Mucosa of stomach (tissue), 1 donor: Measurements from ENCODE around the gene CIDEC.
A peak's percentile ranks its signal among the peaks of the same experiment; 100 is the strongest.
"Not testable (repeated sequence)": the region's sequence is repeated elsewhere in the genome, so short reads cannot be mapped to it uniquely, and the experiment has no call there.

Experiments used
- H3K27me3 ChIP-seq: one replicate; pipeline ENCODE4 v1.7.0; 2013; ENCODE audit warnings: mild to moderate bottlenecking, low read length; ENCODE audit not compliant: control insufficient read depth, insufficient read depth
- H3K36me3 ChIP-seq: one replicate; pipeline ENCODE4 v1.7.0; 2013; ENCODE audit warnings: low read length; ENCODE audit not compliant: control insufficient read depth, insufficient read depth
- H3K4me1 ChIP-seq: one replicate; pipeline ENCODE4 v1.7.0; 2013; ENCODE audit warnings: mild to moderate bottlenecking, low read length; ENCODE audit not compliant: control insufficient read depth, insufficient read depth
- H3K4me3 ChIP-seq: one replicate; pipeline ENCODE4 v1.7.0; 2013; ENCODE audit warnings: low read length
- H3K9ac ChIP-seq: one replicate; pipeline ENCODE4 v1.7.0; 2013; ENCODE audit warnings: mild to moderate bottlenecking, low read length, moderate library complexity
- H3K9me3 ChIP-seq: one replicate; pipeline ENCODE4 v1.7.0; 2013; ENCODE audit warnings: mild to moderate bottlenecking, low read length, moderate library complexity; ENCODE audit not compliant: control insufficient read depth
- donor health status: Pancreatic carcinoma.

CIDEC gene

DNA sequence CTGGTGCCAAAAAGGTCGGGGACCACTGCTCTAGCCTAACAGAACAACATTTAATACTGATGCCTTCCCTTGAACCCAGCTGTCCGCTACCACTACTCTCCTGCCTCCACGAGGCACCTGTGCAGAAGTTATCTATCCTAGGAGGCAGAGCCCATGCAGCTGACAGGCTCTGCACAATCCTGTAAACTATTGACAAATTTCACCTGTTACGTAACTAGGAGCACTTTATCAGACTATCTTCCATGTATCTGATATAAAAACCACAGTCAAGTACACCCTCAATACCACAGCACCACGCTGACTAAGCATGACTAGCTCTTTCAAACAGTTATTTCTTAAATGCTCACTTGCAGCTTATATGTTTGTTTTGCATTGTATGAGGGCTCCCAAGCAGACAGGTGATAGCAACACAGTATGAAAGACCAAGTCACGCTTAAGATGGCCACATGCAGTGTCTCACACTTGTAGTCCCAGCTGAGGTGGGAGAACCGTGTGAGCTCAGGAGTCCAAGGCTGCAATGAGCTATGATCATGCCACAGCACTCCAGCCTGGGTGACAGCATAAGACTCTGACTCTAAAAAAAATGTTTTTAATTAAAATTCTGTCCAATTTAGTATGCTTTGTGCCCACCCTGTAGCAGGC, 32.4 kb upstream of the CIDEC start:
- no peak overlapping the region for H3K4me3 ChIP-seq
- H3K9me3 ChIP-seq = no peaks in the 10 kb centered on the region
- no peaks in the 10 kb centered on the region for H3K27me3 ChIP-seq
- H3K4me1 ChIP-seq = peaks cover 39% of the 10 kb centered on the region
- H3K9ac ChIP-seq = no peak overlapping the region
- H3K36me3 ChIP-seq = peaks cover 17% of the 10 kb centered on the region

DNA sequence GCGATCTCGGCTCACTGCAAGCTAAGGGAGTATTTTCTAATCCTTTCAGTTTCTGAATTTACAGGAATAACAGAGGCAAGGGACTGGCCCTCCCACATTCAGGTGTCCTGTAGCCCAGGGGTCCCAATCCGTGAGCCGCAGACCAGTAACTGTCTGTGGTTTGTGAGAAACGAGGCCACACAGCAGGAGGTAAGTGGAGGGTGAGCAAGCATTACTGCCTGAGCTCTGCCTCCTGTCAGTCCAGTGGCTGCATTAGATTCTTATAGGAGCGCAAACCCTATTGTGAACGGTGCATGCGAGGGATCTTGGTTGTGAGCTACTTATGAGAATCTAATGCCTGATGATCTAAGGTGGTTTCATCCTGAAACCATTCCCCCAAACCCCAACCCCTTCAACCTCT, 31.8 kb upstream of the CIDEC start:
- Histone ChIP-seq H3K36me3 (peaks cover 17% of the 10 kb centered on the region), H3K27me3 (no peaks in the 10 kb centered on the region), H3K9ac (no peak overlapping the region), H3K9me3 (no peaks in the 10 kb centered on the region), H3K4me3 (no peak overlapping the region), H3K4me1 (peaks cover 35% of the 10 kb centered on the region)

- H3K4me1 ChIP-seq = peaks cover 12% of the 10 kb centered on the region
- H3K9ac ChIP-seq = no peak overlapping the region
- H3K4me3 ChIP-seq = no peak overlapping the region
- H3K9me3 ChIP-seq = no peaks in the 10 kb centered on the region
- peaks cover 17% of the 10 kb centered on the region for H3K36me3 ChIP-seq
- H3K27me3 ChIP-seq = no peaks in the 10 kb centered on the region
Measured at GRCh38 chr3:9909221-9910013, 29.4 kb upstream of the CIDEC start.

DNA sequence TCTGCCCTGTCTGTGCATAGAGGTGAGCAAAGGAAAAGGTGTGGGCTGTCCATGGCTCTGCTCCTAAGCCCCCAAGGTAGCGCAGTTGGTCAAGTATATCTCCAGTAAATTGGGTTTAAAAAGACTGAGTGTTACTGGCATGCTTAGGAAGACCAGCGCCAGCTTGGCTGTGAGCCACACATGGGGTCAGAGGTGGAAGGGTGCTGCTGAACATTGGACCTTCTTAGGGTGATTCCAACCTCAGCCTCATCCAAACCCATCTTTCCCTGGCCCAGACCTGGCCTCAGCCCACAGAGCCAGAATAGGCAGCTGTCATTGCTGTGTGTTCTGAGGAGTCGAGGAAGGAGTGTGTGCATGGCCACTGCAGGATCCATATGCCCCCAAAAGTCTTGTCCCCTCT, 28.2 kb upstream of the CIDEC start:
- no peaks in the 10 kb centered on the region for H3K27me3 ChIP-seq
- no peaks in the 10 kb centered on the region for H3K9me3 ChIP-seq
- H3K4me3 ChIP-seq = no peak overlapping the region
- H3K36me3 ChIP-seq = peaks cover 17% of the 10 kb centered on the region
- peaks cover 13% of the 10 kb centered on the region for H3K4me1 ChIP-seq
- no peak overlapping the region for H3K9ac ChIP-seq

DNA sequence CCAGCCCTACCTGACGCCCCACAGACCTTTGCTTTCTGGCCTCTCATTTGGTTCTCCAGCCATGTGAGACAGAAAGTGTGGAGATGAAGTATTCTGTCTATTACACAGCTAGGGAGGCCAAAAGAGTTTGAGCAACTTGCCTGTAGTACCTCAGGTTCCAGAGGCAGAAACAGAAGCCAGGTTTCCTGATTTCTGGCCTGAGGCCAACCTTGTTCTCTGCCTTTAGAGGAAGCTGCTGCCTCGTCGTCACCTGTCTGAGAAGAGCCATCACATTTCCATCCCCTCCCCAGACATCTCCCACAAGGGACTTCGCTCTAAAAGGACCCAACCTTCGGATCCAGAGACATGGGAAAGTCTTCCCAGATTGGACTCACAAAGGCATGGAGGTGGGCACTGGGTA, 26.4 kb upstream of the CIDEC start:
- no peaks in the 10 kb centered on the region for H3K27me3 ChIP-seq
- H3K4me3 ChIP-seq = no peak overlapping the region
- no peak overlapping the region for H3K9ac ChIP-seq
- no peaks in the 10 kb centered on the region for H3K9me3 ChIP-seq
- H3K36me3 ChIP-seq = peaks cover 16% of the 10 kb centered on the region
- peaks cover 17% of the 10 kb centered on the region for H3K4me1 ChIP-seq

DNA sequence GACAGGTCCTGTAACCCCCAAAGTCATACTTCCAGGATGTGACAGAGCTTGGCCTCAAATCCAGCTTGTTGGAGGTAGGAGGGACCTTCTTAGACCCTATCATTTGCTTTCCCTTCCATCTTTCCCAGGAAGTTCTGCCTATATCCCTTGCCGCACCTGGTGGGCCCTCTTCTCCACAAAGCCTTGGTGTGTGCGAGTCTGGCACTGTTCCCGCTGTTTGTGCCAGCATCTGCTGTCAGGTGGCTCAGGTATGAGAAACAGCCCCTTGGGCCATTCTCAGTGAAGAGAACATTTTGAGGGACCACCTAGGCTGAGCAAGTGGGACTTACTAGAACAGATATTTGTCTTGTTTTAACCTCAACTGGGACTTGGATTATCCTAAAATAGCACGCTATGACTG, 23.9 kb upstream of the CIDEC start:
- H3K9me3 ChIP-seq = no peaks in the 10 kb centered on the region

GRCh38 chr3:9903238-9903624, 23.2 kb upstream of the CIDEC start:
- Histone ChIP-seq H3K36me3 (peaks cover 3% of the 10 kb centered on the region), H3K9me3 (no peaks in the 10 kb centered on the region), H3K4me3 (peak overlapping the region; percentile 3), H3K27me3 (no peaks in the 10 kb centered on the region), H3K4me1 (peaks cover 40% of the 10 kb centered on the region), H3K9ac (peak overlapping the region; percentile 90)

More for the DNA sequence above, 23.9 kb upstream of the CIDEC start:
- Histone ChIP-seq H3K9ac (peak overlapping the region; percentile 90), H3K36me3 (peaks cover 4% of the 10 kb centered on the region), H3K4me1 (peaks cover 34% of the 10 kb centered on the region), H3K4me3 (peak overlapping the region; percentile 3), H3K27me3 (no peaks in the 10 kb centered on the region)

DNA sequence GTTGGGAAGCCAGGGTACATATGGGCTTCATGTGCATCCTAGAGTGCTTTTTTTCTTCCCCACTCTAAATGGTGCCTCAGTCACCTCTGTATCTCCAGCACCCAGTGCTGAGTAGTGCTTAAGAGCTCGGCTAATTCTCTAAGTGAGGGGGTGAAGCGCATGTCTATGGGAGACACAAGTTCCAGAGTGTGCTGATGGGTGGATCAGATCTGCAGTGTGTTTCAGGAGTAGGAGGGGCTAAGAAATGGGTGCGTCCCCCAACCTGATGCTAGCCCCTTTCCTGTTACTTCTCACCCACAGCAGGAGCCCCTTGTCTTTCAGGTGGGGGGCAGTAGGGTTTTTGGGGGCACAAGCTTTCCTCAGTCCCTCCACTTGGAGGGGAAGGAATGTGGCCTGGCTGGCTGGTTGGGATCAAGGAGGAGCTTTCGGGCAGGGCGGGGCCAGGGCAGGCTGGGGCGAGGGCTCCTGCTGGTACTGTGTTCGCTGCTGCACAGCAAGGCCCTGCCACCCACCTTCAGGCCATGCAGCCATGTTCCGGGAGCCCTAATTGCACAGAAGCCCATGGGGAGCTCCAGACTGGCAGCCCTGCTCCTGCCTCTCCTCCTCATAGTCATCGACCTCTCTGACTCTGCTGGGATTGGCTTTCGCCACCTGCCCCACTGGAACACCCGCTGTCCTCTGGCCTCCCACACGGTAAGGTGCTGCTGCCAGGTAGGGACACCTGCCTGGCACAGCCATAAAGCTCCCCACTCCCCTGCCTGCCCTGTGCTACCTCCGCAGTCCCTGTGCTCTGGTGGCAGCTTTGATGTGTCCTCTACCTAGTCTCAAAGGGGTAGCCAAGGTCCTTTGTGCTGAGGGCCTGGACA, 22.6 kb upstream of the CIDEC start, which contains the start of gene IL17RE:
IL17RE (plus strand) TSS at position 477 of the 866 bp plus-strand sequence; CDS start at position 562, 85 bp downstream.
- H3K27me3 ChIP-seq = no peaks in the 10 kb centered on the region
- peak within 1 kb of the TSS; percentile 90 for H3K9ac ChIP-seq
- no peaks in the 10 kb centered on the region for H3K9me3 ChIP-seq
- no peaks in the 10 kb centered on the region for H3K36me3 ChIP-seq
- peaks cover 44% of the 10 kb centered on the region for H3K4me1 ChIP-seq
- H3K4me3 ChIP-seq = peak within 1 kb of the TSS; percentile 3

- Histone ChIP-seq H3K4me1 (peaks cover 50% of the 10 kb centered on the region), H3K4me3 (no peak overlapping the region), H3K9ac (peak overlapping the region; percentile 90), H3K36me3 (no peaks in the 10 kb centered on the region), H3K27me3 (no peaks in the 10 kb centered on the region), H3K9me3 (no peaks in the 10 kb centered on the region)
Measured at GRCh38 chr3:9901967-9902366, 21.9 kb upstream of the CIDEC start.

DNA sequence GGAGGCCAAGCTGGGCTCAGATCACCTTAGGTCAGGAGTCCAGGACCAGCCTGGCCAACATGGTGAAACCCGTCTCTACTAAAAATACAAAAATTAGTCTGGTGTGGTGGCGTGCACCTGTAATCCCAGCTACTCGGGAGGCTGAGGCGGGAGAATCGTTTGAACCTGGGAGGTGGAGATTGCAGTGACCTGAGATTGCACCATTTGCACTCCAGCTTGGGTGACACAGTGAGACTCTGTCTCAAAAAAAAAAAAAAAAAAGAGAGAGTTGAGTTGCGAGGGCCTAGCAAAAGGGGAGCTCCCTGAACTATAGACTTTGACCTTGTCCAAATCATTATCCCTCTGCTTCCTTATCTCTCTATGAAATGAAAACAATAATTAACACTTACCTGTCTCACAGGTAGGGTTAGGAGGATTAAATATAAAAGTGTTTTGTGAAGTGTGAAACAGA, 20.9 kb upstream of the CIDEC start:
- H3K9ac ChIP-seq, H3K36me3 ChIP-seq, H3K27me3 ChIP-seq, H3K4me3 ChIP-seq, H3K9me3 ChIP-seq: not testable (repeated sequence)
- peaks cover 59% of the 10 kb centered on the region for H3K4me1 ChIP-seq

DNA sequence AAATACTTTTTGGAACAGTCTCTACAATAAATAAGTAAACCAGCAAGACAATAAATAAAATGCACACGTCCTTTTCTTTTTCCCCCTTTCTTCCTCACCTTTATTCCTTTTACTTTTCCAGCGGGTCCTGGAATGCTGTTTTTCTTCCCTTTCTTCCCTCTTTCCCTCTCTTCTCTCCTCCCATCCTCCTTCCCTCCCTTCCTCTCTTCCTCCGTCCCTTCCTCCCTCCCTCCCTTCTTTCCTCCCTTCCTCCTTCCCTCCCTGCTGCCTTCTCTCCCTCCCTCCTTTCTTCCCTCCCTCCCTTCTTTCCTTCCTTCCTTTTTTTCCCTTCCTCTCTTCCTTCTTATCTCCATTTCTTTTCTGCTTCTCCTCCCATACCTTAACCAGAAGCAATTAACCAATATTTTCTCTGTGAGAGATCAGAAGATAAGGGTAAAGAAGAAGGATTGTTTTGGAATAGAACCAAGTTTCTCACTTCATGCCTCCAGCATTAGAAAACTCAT, 19.3 kb upstream of the CIDEC start:
- peaks cover 62% of the 10 kb centered on the region for H3K4me1 ChIP-seq
- no peaks in the 10 kb centered on the region for H3K36me3 ChIP-seq
- no peaks in the 10 kb centered on the region for H3K27me3 ChIP-seq
- H3K9me3 ChIP-seq = no peaks in the 10 kb centered on the region
- H3K4me3 ChIP-seq = peak overlapping the region; percentile 53
- H3K9ac ChIP-seq = peak overlapping the region; percentile 58
